SK-N-SH (cell line): Measurements from ENCODE around the gene CDK4. TPM values are rescaled to one million over a fixed set of nuclear protein-coding genes. Genes with fewer than 3 reads are reported as not detected.

Source experiments
- CTCF ChIA-PET: fragments of 300-600, 350-600 bp; formaldehyde crosslinking; extraction: SDS; loops from one replicate; lab custom pipeline; 2021; lab: Yijun Ruan, JAX
- POLR2A ChIA-PET: fragments of 350-600 bp; sonication (Branson Sonifier 250); formaldehyde crosslinking; extraction: SDS; loops from one replicate; lab custom pipeline; 2020; ENCODE audit warnings: antibody characterized with exemption, inconsistent platforms; lab: Yijun Ruan, JAX
- DNase-seq: peaks from one replicate; pipeline ENCODE4 v3.0.0; 2012
- H2AFZ ChIP-seq: fragments of 200-600 bp; sonication (generic); 2 replicates; pipeline ENCODE4 v1.8.1; 2016; ENCODE audit warnings: antibody characterized with exemption, mild to moderate bottlenecking, low read depth
- H3F3A ChIP-seq: fragments of 200-600 bp; sonication (generic); replicated peaks from 2 replicates; pipeline ENCODE3; 2016; ENCODE audit warnings: antibody characterized with exemption, mild to moderate bottlenecking; ENCODE audit not compliant: insufficient read depth
- H3K27ac ChIP-seq, 2 experiments: fragments of 200-500 bp in 1 of 2; fragments of 200-600 bp in 1 of 2; sonication (Bioruptor generic) in 1 of 2; sonication (generic), shearing (Covaris generic) in 1 of 2; 2 replicates each; pipeline versions ENCODE4 v1.5.1 to v1.6.1; 2014 to 2016; ENCODE audit warnings: low read depth in 2 of 2, inconsistent platforms in 1 of 2, low read length in 1 of 2, mild to moderate bottlenecking in 1 of 2, mixed read lengths in 1 of 2
- H3K27me3 ChIP-seq: fragments of 200-600 bp; sonication (generic), shearing (Covaris generic); 2 replicates; pipeline ENCODE4 v1.6.1; 2016; ENCODE audit warnings: mixed run types; ENCODE audit not compliant: insufficient read depth
- H3K36me3 ChIP-seq, 2 experiments: fragments of 200-500 bp in 1 of 2; fragments of 200-600 bp in 1 of 2; sonication (Bioruptor generic) in 1 of 2; sonication (generic) in 1 of 2; replicated peaks in 1 of 2; 2 replicates each; pipeline versions ENCODE3 to v1.5.1; 2014 to 2016; ENCODE audit warnings: low read length in 1 of 2, mild to moderate bottlenecking in 1 of 2; ENCODE audit not compliant: insufficient read depth in 2 of 2, control insufficient read depth in 1 of 2
- H3K4me1 ChIP-seq, 2 experiments: fragments of 200-500 bp in 1 of 2; fragments of 200-600 bp in 1 of 2; sonication (Bioruptor generic) in 1 of 2; sonication (generic), shearing (Covaris generic) in 1 of 2; 2 replicates each; pipeline versions ENCODE4 v1.5.1 to v1.6.1; 2014 to 2016; ENCODE audit warnings: low read depth in 1 of 2, low read length in 1 of 2, mixed run types in 1 of 2; ENCODE audit not compliant: insufficient read depth in 2 of 2, control insufficient read depth in 1 of 2
- H3K4me2 ChIP-seq: fragments of 200-600 bp; sonication (generic), shearing (Covaris generic); 2 replicates; pipeline ENCODE4 v1.6.1; 2017; ENCODE audit warnings: mixed run types
- H3K4me3 ChIP-seq, 2 experiments: fragments of 200-500 bp in 1 of 2; fragments of 200-600 bp in 1 of 2; sonication (Bioruptor generic) in 1 of 2; sonication (generic), shearing (Covaris generic) in 1 of 2; 2 replicates each; pipeline versions ENCODE4 v1.5.1 to v1.8.1; 2014 to 2016; ENCODE audit warnings: low read depth in 2 of 2, inconsistent platforms in 1 of 2, low read length in 1 of 2, mild to moderate bottlenecking in 1 of 2, mixed read lengths in 1 of 2, moderate library complexity in 1 of 2
- H3K79me2 ChIP-seq: fragments of 200-600 bp; sonication (generic); 2 replicates; pipeline ENCODE4 v1.8.1; 2017; ENCODE audit warnings: mild to moderate bottlenecking; ENCODE audit not compliant: insufficient read depth
- H3K9ac ChIP-seq: fragments of 200-600 bp; sonication (generic); 2 replicates; pipeline ENCODE4 v1.6.1; 2017; ENCODE audit warnings: mixed run types
- H3K9me2 ChIP-seq: fragments of 200-600 bp; sonication (generic); 2 replicates; pipeline ENCODE4 v1.6.1; 2017; ENCODE audit warnings: mixed run types
- H3K9me3 ChIP-seq: fragments of 200-600 bp; sonication (generic); 2 replicates; pipeline ENCODE4 v1.6.1; 2017; ENCODE audit warnings: mixed run types, mild to moderate bottlenecking, moderate library complexity
- H4K20me1 ChIP-seq: fragments of 200-600 bp; sonication (generic); 2 replicates; pipeline ENCODE4 v1.6.1; 2017; ENCODE audit warnings: mild to moderate bottlenecking, mixed run types; ENCODE audit not compliant: insufficient read depth
- CHD2 ChIP-seq: fragments of 150-350 bp; IDR thresholded peaks from 2 replicates; pipeline ENCODE4 v1.6.1; 2018; ENCODE audit warnings: low read length; ENCODE audit not compliant: partially characterized antibody
- FOSL2 ChIP-seq: IDR thresholded peaks from 2 replicates; pipeline ENCODE4 v1.4.0; 2012; ENCODE audit warnings: low read depth, mild to moderate bottlenecking, moderate library complexity, borderline replicate concordance
- GABPA ChIP-seq: IDR thresholded peaks from 2 replicates; pipeline ENCODE4 v1.4.0; 2012; ENCODE audit warnings: low read depth, mild to moderate bottlenecking
- JUND ChIP-seq: IDR thresholded peaks from 2 replicates; pipeline ENCODE4 v1.4.0; 2012
- MAX ChIP-seq: IDR thresholded peaks from 2 replicates; pipeline ENCODE4 v1.4.0; 2012; ENCODE audit warnings: low read depth
- MEF2A ChIP-seq: IDR thresholded peaks from 2 replicates; pipeline ENCODE4 v1.4.0; 2012; ENCODE audit warnings: low read depth, borderline replicate concordance
- MXI1 ChIP-seq: IDR thresholded peaks from 2 replicates; pipeline ENCODE4 v1.6.1; 2012; ENCODE audit warnings: mild to moderate bottlenecking, low read depth, low read length, improper control_type of control experiment
- NRF1 ChIP-seq: IDR thresholded peaks from 2 replicates; pipeline ENCODE4 v1.6.1; 2012; ENCODE audit warnings: low read depth, mild to moderate bottlenecking, low read length
- PBX3 ChIP-seq: IDR thresholded peaks from 2 replicates; pipeline ENCODE4; 2012
- RXRA ChIP-seq: IDR thresholded peaks from 2 replicates; pipeline ENCODE4 v1.4.0; 2012; ENCODE audit warnings: low read depth, mild to moderate bottlenecking, borderline replicate concordance
- SIN3A ChIP-seq: IDR thresholded peaks from 2 replicates; pipeline ENCODE4 v1.6.1; 2012; ENCODE audit warnings: low read depth, mild to moderate bottlenecking, low read length, moderate library complexity, borderline replicate concordance
- SMC3 ChIP-seq: IDR thresholded peaks from 2 replicates; pipeline ENCODE4 v1.6.1; 2012; ENCODE audit warnings: low read depth, low read length, improper control_type of control experiment
- TCF12 ChIP-seq: IDR thresholded peaks from 2 replicates; pipeline ENCODE4 v1.4.0; 2012
- TEAD4 ChIP-seq: IDR thresholded peaks from 2 replicates; pipeline ENCODE4 v1.4.0; 2012; ENCODE audit warnings: mild to moderate bottlenecking, borderline replicate concordance; ENCODE audit not compliant: insufficient read depth
- YY1 ChIP-seq: IDR thresholded peaks from 2 replicates; pipeline ENCODE4 v1.4.0; 2012; ENCODE audit warnings: low read depth, mild to moderate bottlenecking
- WGBS: methylation state at CpG from one replicate; pipeline ENCODE4 v1.1.6; 2017; ENCODE audit warnings: low lambda C conversion rate; 5-methylcytosine and 5-hydroxymethylcytosine counted together
- polyA plus RNA-seq, 3 experiments: library from polyadenylated mRNA; depleted of rRNA; stranded (reverse); fragments of >200 nt; gene quantifications; 2 replicates each; pipeline ENCODE4 v1.2.3, GENCODE V29; 2012

CDK4 gene
- polyA plus RNA-seq, 1 of the 3 experiments (the other 2 are of a cell fraction), result 324 TPM

GRCh38 chr12:57795354-57795753 lies 43.2 kb upstream of the CDK4 start:
- Histone ChIP-seq H4K20me1 (no peaks in the 10 kb centered on the region), H3K4me1 (peaks cover 0 to 6% of the 10 kb centered on the region in 2 experiments; a peak in 2 of 4 replicates), H3K9me3 (no peaks in the 10 kb centered on the region), H3K9me2 (no peaks in the 10 kb centered on the region), H3K9ac (no peak overlapping the region)
- POLR2A ChIA-PET, result no interaction called here
- CTCF ChIA-PET, result no interaction called here
- TF ChIP-seq MEF2A, result no peak
- no peak for TF ChIP-seq RXRA
- TF ChIP-seq NRF1, result no peak
- TF ChIP-seq SIN3A, result no peak
- TF ChIP-seq YY1, result no peak
- TF ChIP-seq, all 33 proteins: peak for 0
- H3K27ac ChIP-seq, result peak overlapping the region in 1 of 2 experiments; percentile 89; a peak in 2 of 4 replicates
- no peak overlapping the region for H3K4me2 ChIP-seq
- H3F3A ChIP-seq, result peaks cover 26% of the 10 kb centered on the region
- no peaks in the 10 kb centered on the region for H3K27me3 ChIP-seq
- H3K36me3 ChIP-seq, result peaks cover 59 to 63% of the 10 kb centered on the region in 2 experiments
- H2AFZ ChIP-seq, result no peak overlapping the region
- no peak overlapping the region for H3K4me3 ChIP-seq
- 82% methylated on average over 6 of the region's 6 CpGs for WGBS
- no peak for DNase-seq
- peaks cover 25% of the 10 kb centered on the region; the same call in 1 of the 2 replicates for H3K79me2 ChIP-seq

- H2AFZ ChIP-seq, result no peak overlapping the region
- CTCF ChIA-PET, result interaction anchor here (0.8 to 1.8 kb wide), 8 partner anchors 8 to 112 kb away, joined by 3 to 13 read pairs (median 3); partner anchors contain the start of gene TSFM
- no peaks in the 10 kb centered on the region for H3K27me3 ChIP-seq
- no peaks in the 10 kb centered on the region for H3K9me2 ChIP-seq
- peak overlapping the region in 1 of 2 experiments; percentile 89; a peak in 2 of 4 replicates for H3K27ac ChIP-seq
- H3K4me2 ChIP-seq, result peak overlapping the region; percentile 48; the same call in 1 of the 2 replicates
- no peak overlapping the region for H3K4me3 ChIP-seq
- TF ChIP-seq MXI1 (no peak), PBX3 (peak; percentile 73), NRF1 (no peak), TEAD4 (0 out of 2 replicates have a peak, but pooled peaks have one; percentile 12), CHD2 (no peak), YY1 (no peak), GABPA (no peak), JUND (peak; percentile 74), FOSL2 (peak; percentile 87), TCF12 (peak; percentile 46; the same call in 1 of the 2 replicates), MAX (peak; percentile 45; the same call in 1 of the 2 replicates), MEF2A (0 out of 2 replicates have a peak, but pooled peaks have one; percentile 9), SMC3 (no peak)
- TF ChIP-seq, all 33 proteins: peak for 7
- Histone ChIP-seq H4K20me1 (no peaks in the 10 kb centered on the region), H3F3A (peaks cover 28% of the 10 kb centered on the region), H3K79me2 (peaks cover 40% of the 10 kb centered on the region; the same call in 1 of the 2 replicates), H3K9me3 (no peaks in the 10 kb centered on the region), H3K36me3 (peaks cover 45 to 61% of the 10 kb centered on the region in 2 experiments), H3K4me1 (peaks cover 0 to 6% of the 10 kb centered on the region in 2 experiments; a peak in 2 of 4 replicates), H3K9ac (peak overlapping the region; percentile 35; the same call in 1 of the 2 replicates)
- WGBS, result 0% methylated on average over 1 of the region's 1 CpG
- POLR2A ChIA-PET, result no interaction called here
- no peak for DNase-seq
These were observed 41.8 kb upstream of the CDK4 start for GRCh38 chr12:57793920-57794319.
